ENCODE measurements around the gene BANF2. TPM values are rescaled to one million over a fixed set of nuclear protein-coding genes. Genes with fewer than 3 reads are reported as not detected.
A peak's percentile ranks its signal among the peaks of the same experiment; 100 is the strongest.

Gene BANF2
- total RNA-seq, 1 donor from 2014 or later: not detected

GRCh38 chr20:17715075-17715474 is 15.3 kb downstream of the BANF2 start:
- H3K36me3 Mint-ChIP-seq (ENCODE audit: insufficient read depth): no peaks in the 10 kb centered on the region
- no peak for DNase-seq (ENCODE audit: low spot score, unreplicated experiment)
- H3K9me3 Mint-ChIP-seq (ENCODE audit: low read depth): no peaks in the 10 kb centered on the region
- no peak overlapping the region for H3K4me3 Mint-ChIP-seq (ENCODE audit: low read depth)
- H3K27ac Mint-ChIP-seq: peak overlapping the region; percentile 2
- no peaks in the 10 kb centered on the region for H3K27me3 Mint-ChIP-seq
- peaks cover 28% of the 10 kb centered on the region for H3K4me1 Mint-ChIP-seq (ENCODE audit: low read depth)
- TF ChIP-seq CTCF (IDR thresholded peaks at IDR 0.05; ENCODE audit: unreplicated experiment): no peak

- no peak for TF ChIP-seq CTCF (IDR thresholded peaks at IDR 0.05; ENCODE audit: unreplicated experiment)
- no peak overlapping the region for H3K4me3 Mint-ChIP-seq (ENCODE audit: low read depth)
- no peaks in the 10 kb centered on the region for H3K9me3 Mint-ChIP-seq (ENCODE audit: low read depth)
- no peak overlapping the region for H3K27ac Mint-ChIP-seq
- no peak for DNase-seq (ENCODE audit: low spot score, unreplicated experiment)
- no peaks in the 10 kb centered on the region for H3K36me3 Mint-ChIP-seq (ENCODE audit: insufficient read depth)
- peaks cover 20% of the 10 kb centered on the region for H3K4me1 Mint-ChIP-seq (ENCODE audit: low read depth)
- H3K27me3 Mint-ChIP-seq: no peaks in the 10 kb centered on the region
Measured at GRCh38 chr20:17716331-17716730, 16.6 kb downstream of the BANF2 start.

GRCh38 chr20:17720755-17721154 is 21.0 kb downstream of the BANF2 start:
- H3K27ac Mint-ChIP-seq: no peak overlapping the region
- no peak for DNase-seq (ENCODE audit: low spot score, unreplicated experiment)
- H3K4me3 Mint-ChIP-seq (ENCODE audit: low read depth): no peak overlapping the region
- H3K36me3 Mint-ChIP-seq (ENCODE audit: insufficient read depth): no peaks in the 10 kb centered on the region
- H3K4me1 Mint-ChIP-seq (ENCODE audit: low read depth): peaks cover 27% of the 10 kb centered on the region
- peaks cover 9% of the 10 kb centered on the region for H3K27me3 Mint-ChIP-seq
- no peaks in the 10 kb centered on the region for H3K9me3 Mint-ChIP-seq (ENCODE audit: low read depth)
- TF ChIP-seq CTCF (IDR thresholded peaks at IDR 0.05; ENCODE audit: unreplicated experiment): no peak

- no peak for DNase-seq (ENCODE audit: low spot score, unreplicated experiment)
- peak overlapping the region; percentile 82 for H3K27ac Mint-ChIP-seq
- H3K27me3 Mint-ChIP-seq: peaks cover 9% of the 10 kb centered on the region
Measured at GRCh38 chr20:17721802-17722486, 22.2 kb downstream of the BANF2 start.

More at GRCh38 chr20:17721802-17722486, 22.2 kb downstream of the BANF2 start:
- Mint-ChIP-seq H3K4me3 (ENCODE audit: low read depth) (peak overlapping the region; percentile 36), H3K4me1 (ENCODE audit: low read depth) (peaks cover 27% of the 10 kb centered on the region), H3K9me3 (ENCODE audit: low read depth) (no peaks in the 10 kb centered on the region), H3K36me3 (ENCODE audit: insufficient read depth) (no peaks in the 10 kb centered on the region)
- peak; percentile 32 for TF ChIP-seq CTCF (IDR thresholded peaks at IDR 0.05; ENCODE audit: unreplicated experiment)

Data from progenitor cell of endocrine pancreas (in vitro differentiated cells).